ENCODE measurements around the gene ARHGEF4. TPM values are rescaled to one million over a fixed set of nuclear protein-coding genes. Genes with fewer than 3 reads are reported as not detected.
"Not testable (repeated sequence)": the region's sequence is repeated elsewhere in the genome, so short reads cannot be mapped to it uniquely, and the experiment has no call there.

The ARHGEF4 gene
- polyA plus RNA-seq, 6 donors from 2014 or later = not detected

DNA sequence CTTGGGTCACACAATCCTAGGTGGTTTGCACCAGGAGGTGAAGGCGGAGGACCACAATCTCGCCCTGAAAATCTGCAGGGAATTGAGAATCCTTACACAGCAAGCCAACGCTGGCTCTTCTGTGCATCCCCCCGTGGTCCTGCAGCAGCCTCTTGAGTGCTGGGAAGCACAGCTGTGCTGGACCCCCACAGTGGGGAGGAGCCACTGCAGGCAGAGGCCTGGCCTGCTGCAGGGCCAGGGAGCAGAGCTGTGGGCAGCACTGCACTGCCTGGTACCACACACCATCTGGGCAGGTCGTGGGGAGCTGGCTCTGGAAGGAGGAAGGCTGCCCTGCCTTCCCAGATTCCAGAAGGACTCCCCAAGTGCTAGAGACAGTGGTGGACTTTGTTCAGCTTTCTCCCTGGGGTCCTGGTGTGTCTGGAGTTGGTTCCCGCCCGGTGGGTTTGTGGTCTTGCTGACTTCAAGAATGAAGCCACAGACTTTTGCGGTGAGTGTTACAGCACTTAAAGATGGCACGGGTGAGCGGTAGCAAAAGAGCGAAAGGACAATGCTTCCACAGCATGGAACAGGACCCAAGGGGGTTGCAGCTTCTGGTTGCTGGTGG, 150.3 kb downstream of the ARHGEF4 start:
- DNase-seq (no peak), ATAC-seq (ENCODE audit: low read depth in 2 of 2) (no peak)
- H3K4me1 Mint-ChIP-seq = peaks cover 9 to 21% (median 14%) of the 10 kb centered on the region in 3 donors
- H3K4me3 Mint-ChIP-seq = no peak overlapping the region
- peaks cover 0 to 9% (median 0%) of the 10 kb centered on the region in 7 donors for H3K9me3 Mint-ChIP-seq
- peaks cover 0 to 4% of the 10 kb centered on the region in 2 donors for H3K36me3 Mint-ChIP-seq
- no peak overlapping the region for H3K27ac Mint-ChIP-seq
- H3K27me3 Mint-ChIP-seq = no peaks in the 10 kb centered on the region

DNA sequence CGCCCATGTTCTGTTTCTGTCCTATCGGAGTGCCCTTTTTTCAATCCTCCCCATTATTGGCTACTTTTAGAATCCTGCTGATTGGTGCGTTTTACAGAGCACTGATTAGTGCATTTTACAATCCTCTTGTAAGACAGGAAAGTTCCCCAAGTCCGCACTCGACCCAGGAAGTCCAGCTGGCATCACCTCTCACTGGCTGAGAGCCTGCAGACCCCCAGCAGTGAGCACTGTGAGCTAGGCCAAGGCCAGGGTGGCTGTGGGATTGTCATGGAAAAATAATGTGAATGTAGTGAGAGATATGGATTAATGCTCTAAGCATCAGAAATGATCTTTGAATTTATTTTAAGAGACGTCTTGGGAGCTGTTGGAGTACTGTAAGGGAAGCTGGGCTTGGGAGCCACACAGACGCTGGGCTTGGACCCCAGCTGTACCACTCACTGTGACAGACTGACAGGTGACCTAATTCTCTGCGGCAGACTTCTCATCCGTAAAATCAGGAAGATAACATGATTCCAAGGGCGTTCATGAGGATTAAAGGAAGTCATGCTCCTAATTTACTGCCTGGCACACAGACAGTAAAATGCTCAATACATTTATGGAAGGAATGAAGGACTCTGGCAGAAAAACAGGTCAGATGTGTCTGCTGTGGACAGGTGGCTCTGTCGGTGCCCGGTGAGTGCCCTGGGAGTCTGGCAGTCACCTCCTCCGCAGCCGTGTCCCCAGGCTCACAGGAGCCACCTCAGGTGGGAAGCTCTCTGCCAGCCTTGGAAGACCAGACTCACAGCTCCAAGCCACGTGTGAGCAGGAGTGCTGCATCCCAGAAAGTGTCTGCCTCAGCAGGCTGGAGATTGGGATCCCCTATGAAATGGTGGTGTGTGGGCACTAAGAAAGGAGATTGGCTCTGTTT, 151.1 kb downstream of the ARHGEF4 start:
- Mint-ChIP-seq H3K36me3 (peaks cover 0 to 4% of the 10 kb centered on the region in 2 donors), H3K9me3 (peaks cover 0 to 12% (median 0%) of the 10 kb centered on the region in 7 donors), H3K27me3 (no peaks in the 10 kb centered on the region), H3K27ac (no peak overlapping the region), H3K4me1 (peaks cover 9 to 21% (median 14%) of the 10 kb centered on the region in 3 donors), H3K4me3 (no peak overlapping the region)
- ATAC-seq (ENCODE audit: low read depth in 2 of 2) = no peak
- DNase-seq = no peak

DNA sequence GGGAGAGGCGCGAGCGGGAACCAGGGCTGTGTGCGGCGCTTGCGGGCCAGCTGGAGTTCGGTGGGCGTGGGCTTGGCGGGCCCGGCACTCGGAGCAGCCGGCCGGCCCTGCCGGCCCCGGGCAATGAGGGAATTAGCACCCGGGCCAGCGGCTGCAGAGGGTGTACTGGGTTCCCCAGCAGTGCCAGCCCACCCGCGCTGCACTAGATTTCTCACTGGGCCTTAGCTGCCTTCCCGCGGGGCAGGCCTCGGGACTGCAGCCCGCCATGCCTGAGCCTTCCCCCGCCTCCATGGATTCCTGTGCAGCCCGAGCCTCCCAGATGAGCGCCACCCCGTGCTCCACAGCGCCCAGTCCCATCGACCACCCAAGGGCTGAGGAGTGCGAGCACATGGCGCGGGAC, 154.7 kb downstream of the ARHGEF4 start:
- DNase-seq; H3K4me3 Mint-ChIP-seq; H3K4me1 Mint-ChIP-seq; H3K36me3 Mint-ChIP-seq; H3K27ac Mint-ChIP-seq; ATAC-seq (ENCODE audit: low read depth in 2 of 2); H3K9me3 Mint-ChIP-seq; H3K27me3 Mint-ChIP-seq: not testable (repeated sequence)

DNA sequence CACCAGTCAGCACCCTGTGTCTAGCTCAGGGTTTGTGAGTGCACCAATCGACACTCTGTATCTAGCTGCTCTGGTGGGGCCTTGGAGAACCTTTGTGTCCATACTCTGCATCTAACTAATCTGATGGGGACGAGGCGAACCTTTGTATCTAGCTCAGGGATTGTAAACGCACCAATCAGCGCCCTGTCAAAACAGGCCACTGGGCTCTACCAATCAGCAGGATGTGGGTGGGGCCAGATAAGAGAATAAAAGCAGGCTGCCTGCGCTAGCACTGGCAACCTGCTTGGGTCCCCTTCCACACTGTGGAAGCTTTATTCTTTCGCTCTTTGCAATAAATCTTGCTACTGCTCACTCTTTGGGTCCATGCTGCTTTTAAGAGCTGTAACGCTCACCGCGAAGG, 155.3 kb downstream of the ARHGEF4 start:
- H3K4me3 Mint-ChIP-seq; H3K9me3 Mint-ChIP-seq; H3K4me1 Mint-ChIP-seq; DNase-seq; ATAC-seq (ENCODE audit: low read depth in 2 of 2); H3K27me3 Mint-ChIP-seq; H3K36me3 Mint-ChIP-seq: not testable (repeated sequence)
- H3K27ac Mint-ChIP-seq = peak overlapping the region in 1 of 6 donors; percentile 60

DNA sequence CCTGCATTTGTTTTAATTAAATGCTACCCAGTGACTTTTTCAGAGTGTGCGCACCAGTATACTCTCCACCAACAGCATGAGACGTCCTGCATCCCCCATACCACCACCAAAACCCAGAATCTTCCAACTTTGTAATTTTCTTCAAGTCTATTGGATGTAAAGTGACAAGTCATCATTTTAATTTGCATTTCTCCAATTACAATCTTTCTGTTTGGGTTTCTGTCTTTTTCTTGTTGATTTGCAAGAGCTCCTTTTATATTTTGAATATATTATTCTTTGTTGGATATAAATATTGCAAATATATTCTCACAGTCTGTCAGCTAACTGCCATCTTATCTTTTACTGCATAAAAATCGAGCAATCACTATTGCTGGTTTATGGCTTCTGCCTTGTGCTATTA, 160.0 kb downstream of the ARHGEF4 start:
- peaks cover 15 to 22% (median 22%) of the 10 kb centered on the region in 3 donors for H3K27me3 Mint-ChIP-seq
- no peak overlapping the region for H3K27ac Mint-ChIP-seq
- H3K9me3 Mint-ChIP-seq = peaks cover 0 to 6% (median 0%) of the 10 kb centered on the region in 7 donors
- H3K4me3 Mint-ChIP-seq = no peak overlapping the region
- no peaks in the 10 kb centered on the region for H3K4me1 Mint-ChIP-seq
- H3K36me3 Mint-ChIP-seq = no peaks in the 10 kb centered on the region
- DNase-seq = no peak
- ATAC-seq (ENCODE audit: low read depth in 2 of 2) = no peak

- peaks cover 0 to 3% (median 0%) of the 10 kb centered on the region in 7 donors for H3K9me3 Mint-ChIP-seq
- no peak overlapping the region for H3K4me3 Mint-ChIP-seq
- ATAC-seq (ENCODE audit: low read depth in 2 of 2) (no peak), DNase-seq (no peak)
- no peaks in the 10 kb centered on the region for H3K4me1 Mint-ChIP-seq
- peaks cover 17 to 26% (median 24%) of the 10 kb centered on the region in 3 donors for H3K27me3 Mint-ChIP-seq
- H3K27ac Mint-ChIP-seq = no peak overlapping the region
- H3K36me3 Mint-ChIP-seq = no peaks in the 10 kb centered on the region
Observed at GRCh38 chr2:130997198-130997597, 160.5 kb downstream of the ARHGEF4 start.

DNA sequence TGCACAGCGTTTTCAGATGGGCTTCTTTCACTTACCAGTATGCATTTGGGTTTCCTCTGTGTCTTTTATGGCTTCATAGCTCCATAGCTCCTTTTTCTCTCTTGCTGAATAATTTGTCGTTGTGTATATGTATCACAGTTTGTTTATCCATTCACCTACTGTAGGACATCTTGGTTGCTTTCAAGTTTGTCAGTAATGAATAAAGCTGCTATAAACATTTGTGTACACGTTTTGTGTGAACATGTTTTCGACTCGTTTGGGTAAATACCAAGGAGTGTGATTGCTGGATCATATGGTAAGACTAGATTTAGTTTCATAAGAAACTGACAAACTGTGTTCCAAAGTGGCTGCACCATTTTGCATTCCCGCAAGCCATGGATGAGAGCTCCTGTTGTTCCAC, 161.8 kb downstream of the ARHGEF4 start:
- Mint-ChIP-seq H3K36me3 (no peaks in the 10 kb centered on the region), H3K4me1 (no peaks in the 10 kb centered on the region), H3K27ac (no peak overlapping the region), H3K4me3 (no peak overlapping the region), H3K9me3 (no peaks in the 10 kb centered on the region), H3K27me3 (peaks cover 22 to 33% (median 24%) of the 10 kb centered on the region in 3 donors)
- DNase-seq (no peak), ATAC-seq (ENCODE audit: low read depth in 2 of 2) (no peak)

- DNase-seq = no peak
- peaks cover 11 to 36% (median 27%) of the 10 kb centered on the region in 3 donors for H3K27me3 Mint-ChIP-seq
- no peaks in the 10 kb centered on the region for H3K4me1 Mint-ChIP-seq
- H3K36me3 Mint-ChIP-seq = no peaks in the 10 kb centered on the region
- H3K27ac Mint-ChIP-seq = no peak overlapping the region
- no peak for ATAC-seq (ENCODE audit: low read depth in 2 of 2)
- no peak overlapping the region for H3K4me3 Mint-ChIP-seq
- H3K9me3 Mint-ChIP-seq = peaks cover 0 to 11% (median 3%) of the 10 kb centered on the region in 7 donors
Observed at GRCh38 chr2:131004446-131005209, 167.9 kb downstream of the ARHGEF4 start.

DNA sequence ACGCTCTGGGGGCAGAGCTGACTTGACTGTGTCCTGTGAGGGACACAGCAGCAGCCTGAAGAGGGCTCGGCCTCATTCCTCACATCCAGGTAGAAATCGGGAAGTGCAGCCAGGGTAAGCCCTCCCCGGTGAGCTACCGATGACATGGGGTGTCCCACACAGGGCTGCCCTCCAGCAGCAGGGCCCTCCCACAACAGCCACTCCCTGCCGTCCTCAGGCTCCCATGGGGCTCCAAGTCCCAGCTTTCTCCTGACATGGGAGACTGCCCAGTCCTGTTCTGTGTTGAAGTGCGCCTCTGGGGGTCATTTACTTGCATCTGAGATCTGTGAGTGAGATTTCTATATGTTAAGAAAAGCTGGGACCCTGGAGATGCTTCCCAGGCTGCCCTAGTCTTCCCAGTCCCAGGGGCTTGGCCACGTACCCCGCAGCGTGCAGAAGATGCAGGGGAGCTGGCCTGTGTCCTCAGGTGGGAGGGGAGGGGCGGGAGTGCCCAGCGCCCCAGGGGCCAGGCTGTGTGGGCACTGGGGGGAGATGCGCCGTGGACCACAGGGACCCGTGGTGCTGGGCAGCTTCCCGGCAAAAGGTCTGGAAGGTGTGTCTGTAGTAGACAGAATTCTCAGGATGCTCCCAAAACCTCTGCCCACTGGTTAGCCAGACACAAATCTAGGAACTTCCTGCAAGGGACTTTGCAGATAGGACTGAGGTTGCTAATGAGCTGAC, 168.7 kb downstream of the ARHGEF4 start:
- H3K36me3 Mint-ChIP-seq = no peaks in the 10 kb centered on the region
- H3K27me3 Mint-ChIP-seq = peaks cover 15 to 41% (median 28%) of the 10 kb centered on the region in 3 donors
- H3K4me3 Mint-ChIP-seq = no peak overlapping the region
- no peak for ATAC-seq (ENCODE audit: low read depth in 2 of 2)
- H3K4me1 Mint-ChIP-seq = no peaks in the 10 kb centered on the region
- no peak overlapping the region for H3K27ac Mint-ChIP-seq
- H3K9me3 Mint-ChIP-seq = peaks cover 0 to 11% (median 5%) of the 10 kb centered on the region in 7 donors
- no peak for DNase-seq

DNA sequence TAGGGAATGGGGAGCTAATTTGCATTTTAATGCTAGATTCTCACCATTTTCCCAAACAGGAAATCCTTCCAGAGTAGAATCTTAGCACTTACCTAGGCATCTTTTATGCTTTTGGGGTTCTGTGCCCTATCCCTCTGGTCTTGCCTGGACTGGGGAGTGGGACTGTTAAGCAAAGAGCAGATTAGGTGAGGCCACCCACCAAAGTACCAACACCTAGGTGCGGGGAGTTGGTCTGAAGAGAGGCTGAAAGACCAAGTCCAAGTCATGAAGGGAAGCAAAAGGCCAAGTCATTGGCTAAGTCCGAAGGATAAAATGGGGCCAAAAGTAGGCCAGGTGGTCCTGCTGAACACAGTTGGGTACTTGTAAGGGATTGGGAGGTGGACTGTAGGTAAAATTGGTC, 169.8 kb downstream of the ARHGEF4 start:
- ATAC-seq (ENCODE audit: low read depth in 2 of 2) (no peak), DNase-seq (no peak)
- H3K9me3 Mint-ChIP-seq = peaks cover 0 to 11% (median 5%) of the 10 kb centered on the region in 7 donors
- peaks cover 17 to 42% (median 34%) of the 10 kb centered on the region in 3 donors for H3K27me3 Mint-ChIP-seq
- no peak overlapping the region for H3K27ac Mint-ChIP-seq
- no peaks in the 10 kb centered on the region for H3K4me1 Mint-ChIP-seq
- H3K4me3 Mint-ChIP-seq = no peak overlapping the region
- no peaks in the 10 kb centered on the region for H3K36me3 Mint-ChIP-seq

DNA sequence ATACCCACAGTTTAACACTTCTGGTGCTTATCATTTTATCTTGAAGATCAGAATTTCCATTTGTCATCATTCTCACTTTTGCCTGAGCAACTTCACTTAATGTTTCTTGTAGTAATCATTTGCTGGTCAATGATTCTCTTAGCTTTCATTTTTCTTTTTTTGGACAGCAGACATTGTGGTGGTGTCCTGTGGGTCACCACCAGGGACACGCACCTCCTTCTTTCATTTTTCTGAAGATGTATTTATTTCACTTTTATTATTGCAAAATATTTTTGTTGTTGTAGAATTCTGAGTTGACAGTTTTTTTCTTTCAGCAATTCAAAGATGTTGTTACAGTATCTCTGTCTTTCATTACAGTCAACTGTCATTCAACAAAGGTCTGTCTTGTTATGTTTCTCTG, 172.3 kb downstream of the ARHGEF4 start:
- no peak for ATAC-seq (ENCODE audit: low read depth in 2 of 2)
- no peaks in the 10 kb centered on the region for H3K4me1 Mint-ChIP-seq
- no peak for DNase-seq
- H3K27ac Mint-ChIP-seq = no peak overlapping the region
- H3K9me3 Mint-ChIP-seq = peaks cover 0 to 11% (median 5%) of the 10 kb centered on the region in 7 donors
- H3K4me3 Mint-ChIP-seq = no peak overlapping the region
- peaks cover 19 to 36% (median 23%) of the 10 kb centered on the region in 3 donors for H3K27me3 Mint-ChIP-seq
- H3K36me3 Mint-ChIP-seq = no peaks in the 10 kb centered on the region

GRCh38 chr2:131009713-131010475, 173.2 kb downstream of the ARHGEF4 start:
- Mint-ChIP-seq H3K4me3 (no peak overlapping the region), H3K27ac (no peak overlapping the region), H3K36me3 (no peaks in the 10 kb centered on the region), H3K4me1 (no peaks in the 10 kb centered on the region), H3K27me3 (peaks cover 19 to 36% (median 29%) of the 10 kb centered on the region in 3 donors), H3K9me3 (peaks cover 0 to 11% (median 5%) of the 10 kb centered on the region in 7 donors)
- no peak for ATAC-seq (ENCODE audit: low read depth in 2 of 2)
- no peak for DNase-seq
